Measurements from ENCODE around the gene CEACAM21.

Gene CEACAM21

GRCh38 chr19:41590936-41591335, 15.0 kb downstream of the CEACAM21 start:
- FAIRE-seq (no peak), DNase-seq (ENCODE audit: insufficient read length, low spot score) (no peak)
- TF ChIP-seq, protein P1, sequence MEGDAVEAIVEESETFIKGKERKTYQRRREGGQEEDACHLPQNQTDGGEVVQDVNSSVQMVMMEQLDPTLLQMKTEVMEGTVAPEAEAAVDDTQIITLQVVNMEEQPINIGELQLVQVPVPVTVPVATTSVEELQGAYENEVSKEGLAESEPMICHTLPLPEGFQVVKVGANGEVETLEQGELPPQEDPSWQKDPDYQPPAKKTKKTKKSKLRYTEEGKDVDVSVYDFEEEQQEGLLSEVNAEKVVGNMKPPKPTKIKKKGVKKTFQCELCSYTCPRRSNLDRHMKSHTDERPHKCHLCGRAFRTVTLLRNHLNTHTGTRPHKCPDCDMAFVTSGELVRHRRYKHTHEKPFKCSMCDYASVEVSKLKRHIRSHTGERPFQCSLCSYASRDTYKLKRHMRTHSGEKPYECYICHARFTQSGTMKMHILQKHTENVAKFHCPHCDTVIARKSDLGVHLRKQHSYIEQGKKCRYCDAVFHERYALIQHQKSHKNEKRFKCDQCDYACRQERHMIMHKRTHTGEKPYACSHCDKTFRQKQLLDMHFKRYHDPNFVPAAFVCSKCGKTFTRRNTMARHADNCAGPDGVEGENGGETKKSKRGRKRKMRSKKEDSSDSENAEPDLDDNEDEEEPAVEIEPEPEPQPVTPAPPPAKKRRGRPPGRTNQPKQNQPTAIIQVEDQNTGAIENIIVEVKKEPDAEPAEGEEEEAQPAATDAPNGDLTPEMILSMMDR (IDR thresholded peaks at IDR 0.05; ENCODE audit: insufficient read depth, missing control alignments) = no peak

- TF ChIP-seq, protein P1 (IDR thresholded peaks at IDR 0.05; ENCODE audit: insufficient read depth, missing control alignments) = no peak
- FAIRE-seq (no peak), DNase-seq (ENCODE audit: insufficient read length, low spot score) (no peak)
Measured at GRCh38 chr19:41591951-41592562, 16.1 kb downstream of the CEACAM21 start.

GRCh38 chr19:41595258-41595889, 19.4 kb downstream of the CEACAM21 start:
- peak; percentile 6 for FAIRE-seq
- TF ChIP-seq, protein P1 (IDR thresholded peaks at IDR 0.05; ENCODE audit: insufficient read depth, missing control alignments) = peak; percentile 82
- DNase-seq (ENCODE audit: insufficient read length, low spot score) = no peak

DNA sequence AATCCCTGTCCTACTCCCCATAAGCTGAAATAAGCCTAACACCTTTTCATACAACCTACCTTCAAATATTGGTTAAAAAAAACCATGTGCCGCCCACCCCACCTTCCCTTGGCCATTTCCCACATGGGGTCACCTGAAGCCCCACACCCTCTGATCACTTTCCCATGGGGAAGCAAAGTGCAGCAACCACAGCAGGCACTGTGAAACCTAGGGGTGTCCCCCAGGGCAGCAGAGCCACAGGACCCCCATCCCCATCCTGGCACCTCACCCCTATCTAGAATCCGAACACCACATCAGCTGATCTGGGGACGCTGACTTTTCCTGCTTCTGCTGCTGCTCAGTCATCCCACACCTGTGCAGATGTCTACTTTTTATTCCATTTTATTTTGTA, 19.9 kb downstream of the CEACAM21 start:
- DNase-seq (ENCODE audit: insufficient read length, low spot score) (no peak), FAIRE-seq (no peak)
- TF ChIP-seq, protein P1 (IDR thresholded peaks at IDR 0.05; ENCODE audit: insufficient read depth, missing control alignments) = no peak

GRCh38 chr19:41597600-41598041, 21.7 kb downstream of the CEACAM21 start:
- DNase-seq (ENCODE audit: insufficient read length, low spot score) (peak; percentile 41), FAIRE-seq (peak; percentile 58)
- TF ChIP-seq, protein P1 (IDR thresholded peaks at IDR 0.05; ENCODE audit: insufficient read depth, missing control alignments) = peak; percentile 92

DNA sequence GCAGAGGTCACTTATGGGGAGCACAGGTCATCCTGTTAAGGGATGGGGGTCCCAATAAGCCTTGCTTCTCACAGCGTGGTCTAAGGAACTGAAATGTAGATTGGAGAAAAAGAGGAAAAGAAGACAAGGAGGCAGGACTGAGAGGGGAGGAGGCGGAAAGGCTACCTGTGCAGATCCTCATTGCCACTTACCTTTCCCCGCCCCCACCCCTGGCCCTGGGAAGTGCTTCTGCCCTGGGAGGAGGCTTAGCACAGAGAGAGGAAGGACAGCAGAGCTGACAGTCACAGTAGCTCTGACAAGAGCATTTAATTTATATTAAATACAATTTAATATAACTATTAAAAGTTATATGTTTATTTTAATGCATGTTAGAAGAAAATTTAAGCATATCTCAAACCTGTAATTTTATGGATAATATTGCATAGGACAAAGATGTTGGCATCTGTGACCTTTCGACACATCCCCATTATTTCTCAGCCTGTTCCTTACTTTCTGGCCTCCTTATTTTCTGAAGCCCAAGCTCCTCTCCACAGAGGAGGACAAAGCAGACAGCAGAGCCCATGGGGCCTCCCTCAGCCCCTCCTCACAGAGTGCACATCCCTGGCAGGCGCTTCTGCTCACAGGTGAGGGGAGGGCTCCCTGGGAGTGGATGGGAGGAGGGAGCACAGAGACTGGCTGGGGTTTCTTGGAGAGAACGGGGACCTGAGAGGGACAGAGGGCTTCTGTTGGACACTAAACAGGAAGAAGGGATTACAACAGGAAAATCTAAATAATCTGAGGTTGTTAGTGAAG, 23.4 kb downstream of the CEACAM21 start:
- FAIRE-seq = no peak
- DNase-seq (ENCODE audit: insufficient read length, low spot score) = no peak
- TF ChIP-seq, protein P1 (IDR thresholded peaks at IDR 0.05; ENCODE audit: insufficient read depth, missing control alignments) = no peak

Data from D721Med (cell line).